A673 (cell line): ENCODE data around the gene KXD1. TPM values are rescaled to one million over a fixed set of nuclear protein-coding genes. Genes with fewer than 3 reads are reported as not detected.

Experiments used
- BruUV-seq: library from RNA; stranded (reverse); fragments of 400-500 nt; replicated peaks from 2 replicates; lab custom pipeline; 2021; lab: Mats Ljungman, UMichigan
- CTCF ChIA-PET: fragments of 300-600 bp; sonication (Branson Sonifier 250); formaldehyde crosslinking; loops from one replicate; lab custom pipeline; 2022; ENCODE audit warnings: antibody characterized with exemption; lab: Charles Lee
- POLR2A ChIA-PET: fragments of 300-600 bp; sonication (Branson Sonifier 250); formaldehyde crosslinking; loops from one replicate; lab custom pipeline; 2022; ENCODE audit warnings: antibody characterized with exemption; ENCODE audit not compliant: low non-redundant PET; lab: Charles Lee
- DNase-seq: peaks from one replicate; pipeline ENCODE4 v3.0.0-alpha.2; 2015; ENCODE audit warnings: low spot score
- H3K27ac ChIP-seq: fragments of 200-600 bp; sonication (generic); 2 replicates; pipeline ENCODE4 v1.5.1; 2016; ENCODE audit warnings: mixed run types, low read depth, mild to moderate bottlenecking, mixed read lengths, antibody characterized with exemption, low read length; ENCODE audit not compliant: poor library complexity, severe bottlenecking
- H3K27me3 ChIP-seq: fragments of 200-600 bp; sonication (generic); replicated peaks from 2 replicates; pipeline ENCODE4 v1.6.1; 2017; ENCODE audit warnings: mixed run types, low read depth, mild to moderate bottlenecking, mixed read lengths, antibody characterized with exemption, low read length; ENCODE audit not compliant: insufficient read depth, poor library complexity
- H3K36me3 ChIP-seq: fragments of 200-600 bp; sonication (generic); 2 replicates; pipeline ENCODE4 v1.6.1; 2016; ENCODE audit warnings: mixed run types, mild to moderate bottlenecking, mixed read lengths, antibody characterized with exemption, low read length; ENCODE audit not compliant: insufficient read depth, poor library complexity, severe bottlenecking
- H3K4me1 ChIP-seq: fragments of 200-600 bp; sonication (generic); 2 replicates; pipeline ENCODE4 v1.6.1; 2017; ENCODE audit warnings: mixed run types, mild to moderate bottlenecking, mixed read lengths, antibody characterized with exemption, low read length; ENCODE audit not compliant: insufficient read depth, poor library complexity, severe bottlenecking
- H3K4me3 ChIP-seq: fragments of 200-600 bp; sonication (generic); 2 replicates; pipeline ENCODE4 v1.5.1; 2016; ENCODE audit warnings: low read depth, mixed run types, mild to moderate bottlenecking, mixed read lengths, low read length; ENCODE audit not compliant: poor library complexity, severe bottlenecking
- H3K9me3 ChIP-seq: fragments of 200-600 bp; sonication (generic); 2 replicates; pipeline ENCODE4 v1.6.1; 2016; ENCODE audit warnings: mixed run types, low read depth, mild to moderate bottlenecking, mixed read lengths, antibody characterized with exemption, low read length; ENCODE audit not compliant: poor library complexity, severe bottlenecking
- CTCF ChIP-seq: fragments of 300-800, 200-600 bp; sonication (generic); conservative IDR thresholded peaks from 2 replicates; pipeline ENCODE4 v1.5.1; 2017; ENCODE audit warnings: low read depth, mild to moderate bottlenecking, antibody characterized with exemption, low read length, moderate library complexity, mixed read lengths
- EZH2 ChIP-seq: fragments of 200-600 bp; sonication (generic); IDR thresholded peaks from 2 replicates; pipeline ENCODE4 v1.6.1; 2017; ENCODE audit warnings: borderline replicate concordance, low read depth, mild to moderate bottlenecking, mixed read lengths, antibody characterized with exemption, low read length; ENCODE audit not compliant: poor library complexity, severe bottlenecking
- intact Hi-C: fragments of 100-400 bp; cut with micrococcal nuclease; formaldehyde crosslinking; loops from one replicate; pipeline ENCODE4 v1.10.0; 2022; ENCODE audit not compliant: unreplicated experiment
- total RNA-seq: library from RNA; stranded (reverse); gene quantifications from 2 replicates; pipeline ENCODE4 v1.2.3, GENCODE V29; 2021

KXD1 gene
- total RNA-seq, 1 experiment from 2014 or later, result 111 TPM

- ChIA-PET POLR2A (no interaction called here), CTCF (no interaction called here)
- DNase-seq, result no peak
- Histone ChIP-seq H3K4me3 (peak overlapping the region; percentile 56), H3K27ac (peak overlapping the region; percentile 65), H3K36me3 (no peaks in the 10 kb centered on the region), H3K4me1 (peaks cover 48% of the 10 kb centered on the region), H3K27me3 (no peaks in the 10 kb centered on the region), H3K9me3 (no peaks in the 10 kb centered on the region)
- TF ChIP-seq CTCF, result no peak
- intact Hi-C loops, result no loop called here
- no TSS peak for BruUV-seq
These were observed 53.1 kb downstream of the KXD1 start for GRCh38 chr19:18610556-18611326.

GRCh38 chr19:18611327-18612050, 53.8 kb downstream of the KXD1 start:
- Histone ChIP-seq H3K4me1 (peaks cover 48% of the 10 kb centered on the region), H3K9me3 (no peaks in the 10 kb centered on the region), H3K4me3 (peak overlapping the region; percentile 56), H3K27me3 (no peaks in the 10 kb centered on the region), H3K36me3 (no peaks in the 10 kb centered on the region), H3K27ac (peak overlapping the region; percentile 22)
- intact Hi-C loops, result no loop called here
- TF ChIP-seq EZH2 (no peak), CTCF (no peak)
- DNase-seq, result no peak
- ChIA-PET CTCF (no interaction called here), POLR2A (no interaction called here)
- no TSS peak for BruUV-seq

- TF ChIP-seq EZH2 (no peak), CTCF (no peak)
- H3K27me3 ChIP-seq, result no peaks in the 10 kb centered on the region
- ChIA-PET POLR2A (no interaction called here), CTCF (no interaction called here)
- peak overlapping the region; percentile 56 for H3K4me3 ChIP-seq
- H3K9me3 ChIP-seq, result no peaks in the 10 kb centered on the region
- no peaks in the 10 kb centered on the region for H3K36me3 ChIP-seq
- peaks cover 48% of the 10 kb centered on the region for H3K4me1 ChIP-seq
- intact Hi-C loops, result no loop called here
- no peak for DNase-seq
- no TSS peak for BruUV-seq
- no peak overlapping the region for H3K27ac ChIP-seq
These were observed 54.5 kb downstream of the KXD1 start for GRCh38 chr19:18612051-18612771.
